Umbilical cord (tissue), 2 donors: ENCODE results near the gene DNPEP. TPM values are rescaled to one million over a fixed set of nuclear protein-coding genes. Genes with fewer than 3 reads are reported as not detected.
"Not testable (repeated sequence)": the region's sequence is repeated elsewhere in the genome, so short reads cannot be mapped to it uniquely, and the experiment has no call there.

Experiments used
- DNase-seq: peaks from one replicate; pipeline ENCODE4 v3.0.0-alpha.2; 2015; ENCODE audit warnings: low spot score
- total RNA-seq: library from RNA; depleted of rRNA; stranded (reverse); fragments of >200 nt; gene quantifications from one replicate; pipeline ENCODE4 v1.2.3, GENCODE V29; 2014; ENCODE audit warnings: low replicate concordance; ENCODE audit not compliant: insufficient read depth

The DNPEP gene
- total RNA-seq, 1 donor from 2014 or later, result 26.0 TPM

GRCh38 chr2:219401606-219402005 is 13.9 kb upstream of the DNPEP start:
- no peak for DNase-seq

DNA sequence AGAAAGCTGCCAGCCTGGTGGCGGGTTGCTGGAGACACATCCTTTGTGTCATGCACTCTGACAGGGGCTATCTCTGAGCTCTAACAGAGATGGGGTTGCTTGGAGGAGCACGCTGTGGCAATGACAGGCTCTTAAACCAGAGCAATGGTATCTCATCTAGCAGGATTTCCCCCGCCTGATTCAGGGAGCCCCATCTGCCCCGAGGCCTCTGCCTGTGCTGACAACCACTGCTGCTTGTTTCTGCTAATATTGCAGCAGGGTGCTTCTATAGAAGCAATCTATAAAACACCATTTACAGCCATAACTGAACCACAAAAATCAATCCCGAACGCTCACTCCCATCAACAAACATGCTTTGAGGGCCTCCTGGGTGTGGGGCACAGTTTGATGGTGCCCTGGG is 12.8 kb upstream of the DNPEP start:
- peak; percentile 83 for DNase-seq

- no peak for DNase-seq
These were observed 12.2 kb upstream of the DNPEP start for GRCh38 chr2:219399716-219400478.

DNA sequence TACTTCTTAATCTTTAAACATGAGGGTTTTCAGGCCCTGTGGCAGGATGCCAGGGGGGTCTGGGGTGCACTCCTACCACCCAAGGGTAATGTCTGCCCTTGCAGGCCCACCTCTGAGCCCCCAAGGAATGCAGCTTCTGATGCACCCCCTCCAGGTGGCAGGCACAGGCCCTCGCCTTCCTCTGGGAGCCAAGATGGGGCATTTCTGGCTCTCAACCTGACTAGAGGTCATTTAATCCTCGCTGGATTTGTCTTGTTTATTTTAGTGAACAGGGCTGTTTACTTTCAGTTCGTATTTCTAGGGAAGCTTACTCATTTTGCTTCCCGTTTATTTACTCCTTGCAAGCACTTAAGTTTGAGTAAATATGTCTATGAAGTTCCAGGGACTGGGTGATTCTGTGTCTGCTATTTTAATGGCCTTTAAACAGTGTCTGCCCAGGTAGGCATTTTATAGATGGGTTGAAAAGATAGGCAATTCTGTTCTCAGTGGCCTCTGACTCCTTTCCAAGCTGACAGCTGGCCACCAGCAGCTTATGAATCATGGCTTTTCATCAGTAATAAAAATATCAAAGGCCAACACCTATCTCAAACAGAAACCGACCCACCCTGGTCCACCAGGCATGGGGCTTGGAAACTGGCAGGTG is 11.1 kb upstream of the DNPEP start:
- DNase-seq, result no peak

DNA sequence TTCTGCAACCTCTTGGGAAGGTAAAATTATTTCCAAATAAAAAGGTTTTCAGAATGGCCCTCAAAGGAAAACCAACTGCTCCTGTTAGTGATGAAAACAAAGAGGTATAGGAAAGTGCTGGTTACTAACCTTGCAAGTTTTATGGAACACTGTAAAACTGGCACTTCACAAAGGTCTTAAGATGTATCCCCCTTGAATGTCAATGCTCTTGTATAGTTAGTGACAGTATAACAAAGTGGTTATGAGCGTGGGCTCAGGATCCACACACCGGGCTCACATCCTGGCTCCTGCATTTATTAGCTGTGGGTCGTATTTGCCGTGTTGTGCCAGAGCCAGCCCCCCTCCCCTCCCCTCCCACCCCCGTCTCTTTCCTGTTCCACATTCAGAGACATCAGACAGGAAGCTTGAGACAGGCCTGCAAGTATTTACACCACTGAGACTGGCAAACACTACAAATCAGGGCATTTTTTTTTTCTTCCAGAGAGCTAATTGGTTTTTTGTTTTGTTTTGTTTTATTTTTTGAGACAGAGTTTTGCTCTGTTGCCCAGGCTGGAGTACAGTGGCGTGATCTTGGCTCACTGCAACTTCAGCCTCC is 9.2 kb upstream of the DNPEP start:
- DNase-seq, result no peak

- DNase-seq, result no peak
These were observed 7.9 kb upstream of the DNPEP start for GRCh38 chr2:219395609-219396008.

GRCh38 chr2:219395056-219395455 is 7.3 kb upstream of the DNPEP start:
- not testable (repeated sequence) for DNase-seq

- DNase-seq, result no peak
These were observed 5.0 kb upstream of the DNPEP start for GRCh38 chr2:219392754-219393153.

DNA sequence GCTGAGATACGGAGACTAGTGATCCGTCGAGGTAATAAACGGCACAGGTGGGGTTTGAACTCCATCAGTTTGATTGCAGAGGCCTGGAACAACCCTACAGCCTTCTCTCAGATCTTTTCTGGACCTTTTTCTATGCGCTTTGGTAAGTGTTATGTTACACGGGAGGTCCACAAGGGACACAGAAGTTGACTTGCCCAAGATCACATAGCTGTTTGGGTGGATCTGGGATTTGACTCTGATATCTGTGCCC is 1.1 kb upstream of the DNPEP start:
- no peak for DNase-seq

- peak; percentile 98 for DNase-seq
These were observed 602 bp upstream of the DNPEP start for GRCh38 chr2:219388121-219388906.

GRCh38 chr2:219386532-219387280 is 1.0 kb downstream of the DNPEP start:
- no peak for DNase-seq

GRCh38 chr2:219385958-219386520 is 1.7 kb downstream of the DNPEP start:
- no peak for DNase-seq

DNA sequence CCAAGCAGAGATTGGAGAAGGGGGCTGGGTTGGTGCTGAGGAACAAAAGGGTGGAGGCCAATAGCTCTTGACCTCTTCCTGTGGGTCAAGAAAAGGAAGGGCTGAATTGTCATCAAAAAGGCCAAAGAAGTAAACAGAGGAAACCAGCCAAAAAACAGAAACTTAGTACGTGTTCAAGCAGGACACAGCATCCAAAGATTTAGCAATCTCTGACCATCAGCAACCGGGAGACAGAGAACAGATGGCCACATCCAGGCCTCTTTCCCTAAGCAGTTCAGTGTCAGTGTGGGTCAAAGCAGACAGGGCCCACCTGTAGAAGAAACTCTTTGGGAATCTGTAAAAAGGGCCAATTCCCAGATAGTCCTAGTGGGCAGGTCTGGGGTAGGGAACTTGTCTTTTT is 2.9 kb downstream of the DNPEP start:
- DNase-seq, result no peak

- no peak for DNase-seq
These were observed 3.5 kb downstream of the DNPEP start for GRCh38 chr2:219384083-219384713.

- no peak for DNase-seq
These were observed 6.3 kb downstream of the DNPEP start for GRCh38 chr2:219381448-219381847.

DNA sequence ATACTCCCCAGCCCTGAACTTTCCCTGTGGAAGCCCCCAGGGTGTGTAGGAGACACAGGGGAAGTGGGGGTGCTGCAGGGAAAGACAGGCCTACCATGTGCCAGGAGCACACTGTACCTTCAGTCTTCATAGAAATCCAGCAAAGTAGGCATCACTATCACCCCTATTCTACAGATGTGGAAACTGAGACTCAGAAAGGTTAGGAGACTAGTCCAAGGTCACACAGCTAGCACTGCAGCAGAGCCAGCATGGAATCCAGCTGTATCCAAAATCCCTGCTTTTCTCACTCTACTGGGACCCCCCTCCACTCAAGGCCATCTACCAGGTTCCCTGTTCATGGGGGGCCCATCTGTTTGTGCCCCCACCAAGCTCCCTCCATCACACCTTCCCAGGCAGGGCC is 6.8 kb downstream of the DNPEP start:
- no peak for DNase-seq

DNA sequence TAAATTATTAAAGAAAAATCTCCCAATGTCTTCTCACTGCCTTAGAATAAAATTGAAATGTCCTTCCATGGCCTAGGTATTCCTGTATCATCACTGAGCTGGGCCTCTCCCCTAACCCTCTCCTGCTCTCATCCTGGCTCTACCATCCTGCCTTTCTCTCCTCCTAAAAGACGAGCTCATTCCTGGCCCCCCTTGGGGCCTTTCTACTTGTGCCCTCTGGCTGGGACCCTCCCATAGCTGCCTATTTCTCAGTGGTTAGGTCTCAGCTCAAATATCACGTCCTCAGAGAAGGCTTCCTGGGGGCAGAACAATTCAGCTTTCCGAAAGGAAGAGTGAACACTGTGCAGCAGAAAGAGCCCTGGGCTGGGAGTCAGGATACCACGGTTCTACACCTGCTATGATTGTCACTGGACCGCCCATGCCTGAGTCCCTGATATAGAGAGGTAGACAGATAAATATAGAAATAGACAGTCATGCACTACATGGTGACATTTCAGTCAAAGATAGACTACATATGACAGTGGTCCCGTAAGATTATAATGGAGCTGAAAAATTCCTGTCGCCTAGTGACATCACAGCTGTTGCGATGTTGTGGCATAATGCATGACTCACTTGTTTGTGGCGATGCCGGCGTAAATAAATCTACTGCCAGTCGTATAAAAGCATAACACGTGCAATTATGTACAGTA is 9.4 kb downstream of the DNPEP start:
- no peak for DNase-seq

- no peak for DNase-seq
These were observed 18.3 kb downstream of the DNPEP start for GRCh38 chr2:219369447-219369861.

DNA sequence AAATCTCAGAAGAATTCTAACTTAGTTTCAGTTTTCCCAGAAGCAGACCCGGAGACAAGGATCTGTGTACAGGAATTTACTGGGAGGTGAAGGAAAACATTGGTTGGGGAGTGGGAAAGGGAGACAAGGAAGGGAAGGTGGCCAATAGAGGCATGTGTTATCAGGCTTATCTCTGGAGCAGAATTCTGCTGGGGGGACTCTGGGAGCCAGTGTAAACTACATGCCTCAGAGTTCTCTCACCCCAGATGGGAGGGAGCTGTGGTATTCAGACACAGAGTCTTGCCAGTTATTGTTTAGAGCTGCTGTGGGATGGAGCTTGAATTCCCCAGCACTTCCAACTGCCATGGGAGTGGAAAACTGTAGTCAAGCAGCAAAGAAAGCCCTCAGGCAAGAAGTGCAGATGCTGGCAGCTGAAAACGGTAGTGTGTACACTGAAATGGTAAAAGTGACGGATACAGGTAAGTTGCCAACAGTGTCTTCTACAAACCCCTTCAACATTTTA is 19.0 kb downstream of the DNPEP start:
- DNase-seq, result peak; percentile 74

GRCh38 chr2:219362524-219363164 is 25.1 kb downstream of the DNPEP start:
- DNase-seq, result peak; percentile 69
